22Rv1 (cell line): Measurements from ENCODE around the gene DMWD.

Source experiments
- H3K27ac ChIP-seq: fragments of 450-650 bp; 2 replicates; pipeline ENCODE4 v1.5.1; 2017
- CTCF ChIP-seq: fragments of 450-650 bp; IDR thresholded peaks from 2 replicates; pipeline ENCODE4 v1.5.1; 2017; ENCODE audit warnings: mild to moderate bottlenecking
- ZFX ChIP-seq: fragments of 450-650 bp; IDR thresholded peaks from 2 replicates; pipeline ENCODE4 v1.6.1; 2017; ENCODE audit warnings: antibody characterized with exemption, borderline replicate concordance

The DMWD gene

DNA sequence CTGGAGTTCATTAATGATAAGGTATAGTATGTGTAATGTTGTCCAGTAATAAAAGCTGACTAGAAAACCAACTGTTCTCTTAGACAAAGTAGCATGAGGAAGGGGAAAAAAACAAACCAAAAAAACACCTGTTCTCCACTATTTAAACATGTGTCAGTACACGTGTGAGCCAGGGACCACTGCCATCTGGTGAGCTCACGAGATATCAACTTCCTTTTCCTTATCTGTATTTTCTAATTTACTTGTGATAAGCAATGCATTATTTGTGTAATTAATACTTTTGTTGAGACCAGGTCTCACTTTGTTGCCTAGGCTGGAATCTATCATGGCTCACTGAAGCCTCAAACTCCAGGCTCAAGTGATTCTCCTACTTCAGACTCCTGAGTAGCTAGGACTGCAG, 19.3 kb downstream of the DMWD start:
- H3K27ac ChIP-seq, result peak overlapping the region; percentile 96; the same call in 1 of the 2 replicates
- TF ChIP-seq ZFX (no peak), CTCF (no peak)

DNA sequence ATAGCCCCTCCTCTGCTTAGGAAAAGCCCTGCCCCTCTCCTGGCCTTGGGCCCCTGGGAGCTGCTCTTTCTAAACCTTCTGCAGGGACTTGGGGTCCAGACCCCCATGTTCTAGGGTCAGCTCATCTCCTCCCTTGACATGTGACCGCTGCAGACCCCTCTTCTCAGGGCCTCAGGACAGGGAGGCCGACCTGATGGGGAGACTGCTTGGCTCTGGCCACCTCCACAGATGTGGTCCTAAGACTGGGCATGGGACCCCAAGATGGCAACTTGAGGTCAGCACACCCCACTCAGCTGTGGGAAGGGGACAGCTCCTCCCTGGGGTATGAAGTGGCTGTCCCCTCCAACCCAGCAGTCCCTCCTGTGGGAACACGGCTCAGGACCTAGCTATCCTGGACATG, 19.7 kb downstream of the DMWD start:
- H3K27ac ChIP-seq, result peak overlapping the region; percentile 96
- no peak for TF ChIP-seq CTCF
- TF ChIP-seq ZFX, result no peak

DNA sequence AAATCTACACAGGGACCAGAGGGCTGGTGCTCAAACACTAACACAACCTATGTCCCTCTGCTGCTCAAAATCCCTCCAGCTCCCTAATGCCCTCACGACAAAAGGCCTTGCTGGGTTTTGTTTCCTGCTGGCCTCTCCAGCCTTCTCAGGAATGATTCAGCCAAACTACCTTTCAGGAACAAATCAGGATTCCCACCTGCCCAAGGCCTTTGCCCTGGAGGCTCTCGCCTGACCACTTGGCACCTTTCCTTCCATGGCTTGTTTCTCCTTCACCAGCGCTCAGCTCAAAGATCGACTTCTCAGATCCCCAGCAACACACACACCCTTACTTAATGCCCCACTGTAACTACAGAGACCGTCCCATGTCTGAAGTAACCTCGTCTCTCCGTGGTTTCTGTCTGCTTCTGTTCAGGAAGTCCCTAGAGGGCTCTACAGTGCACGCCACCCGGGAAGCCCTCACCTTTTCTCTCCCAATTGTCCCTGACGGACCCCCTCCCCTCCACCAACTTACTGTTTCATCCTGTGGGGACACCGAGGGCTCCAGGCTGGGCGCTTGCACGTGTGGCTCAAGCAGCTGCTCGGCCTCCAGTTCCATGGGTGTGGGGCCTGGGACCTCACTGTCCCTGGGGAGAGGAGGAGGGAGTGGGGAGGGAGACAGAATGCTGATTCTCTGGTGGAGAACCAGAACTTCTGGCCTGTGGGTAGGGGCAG, 20.4 kb downstream of the DMWD start:
- TF ChIP-seq CTCF, result no peak
- TF ChIP-seq ZFX, result no peak
- H3K27ac ChIP-seq, result peak overlapping the region; percentile 96

DNA sequence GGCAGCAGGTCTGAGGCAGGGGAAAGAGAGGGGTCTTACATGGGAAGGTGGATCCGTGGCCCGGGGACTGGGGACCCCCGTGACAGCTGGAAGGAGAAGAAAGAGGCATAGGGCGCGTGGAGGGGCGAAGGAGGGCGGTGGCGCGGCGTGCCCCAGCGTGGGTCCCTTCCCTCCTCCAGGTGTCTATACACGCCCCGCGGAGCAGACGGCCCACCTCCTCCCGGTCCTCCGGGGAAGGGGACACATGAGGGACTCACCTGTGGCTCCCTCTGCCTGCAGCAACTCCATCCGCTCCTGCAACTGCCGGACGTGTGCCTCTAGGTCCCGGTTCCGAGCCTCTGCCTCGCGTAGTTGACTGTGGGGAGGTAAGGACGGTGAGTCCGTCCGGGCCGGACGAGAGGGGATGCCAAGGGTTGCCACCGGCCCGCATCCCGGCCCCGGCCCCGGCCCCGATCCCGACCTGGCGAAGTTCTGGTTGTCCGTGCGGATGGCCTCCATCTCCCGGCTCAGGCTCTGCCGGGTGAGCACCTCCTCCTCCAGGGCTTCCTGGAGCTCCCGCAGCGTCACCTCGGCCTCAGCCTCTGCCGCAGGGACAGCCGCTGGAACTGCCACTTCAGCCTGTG, 21.2 kb downstream of the DMWD start:
- TF ChIP-seq ZFX (no peak), CTCF (no peak)
- peak overlapping the region; percentile 96 for H3K27ac ChIP-seq

DNA sequence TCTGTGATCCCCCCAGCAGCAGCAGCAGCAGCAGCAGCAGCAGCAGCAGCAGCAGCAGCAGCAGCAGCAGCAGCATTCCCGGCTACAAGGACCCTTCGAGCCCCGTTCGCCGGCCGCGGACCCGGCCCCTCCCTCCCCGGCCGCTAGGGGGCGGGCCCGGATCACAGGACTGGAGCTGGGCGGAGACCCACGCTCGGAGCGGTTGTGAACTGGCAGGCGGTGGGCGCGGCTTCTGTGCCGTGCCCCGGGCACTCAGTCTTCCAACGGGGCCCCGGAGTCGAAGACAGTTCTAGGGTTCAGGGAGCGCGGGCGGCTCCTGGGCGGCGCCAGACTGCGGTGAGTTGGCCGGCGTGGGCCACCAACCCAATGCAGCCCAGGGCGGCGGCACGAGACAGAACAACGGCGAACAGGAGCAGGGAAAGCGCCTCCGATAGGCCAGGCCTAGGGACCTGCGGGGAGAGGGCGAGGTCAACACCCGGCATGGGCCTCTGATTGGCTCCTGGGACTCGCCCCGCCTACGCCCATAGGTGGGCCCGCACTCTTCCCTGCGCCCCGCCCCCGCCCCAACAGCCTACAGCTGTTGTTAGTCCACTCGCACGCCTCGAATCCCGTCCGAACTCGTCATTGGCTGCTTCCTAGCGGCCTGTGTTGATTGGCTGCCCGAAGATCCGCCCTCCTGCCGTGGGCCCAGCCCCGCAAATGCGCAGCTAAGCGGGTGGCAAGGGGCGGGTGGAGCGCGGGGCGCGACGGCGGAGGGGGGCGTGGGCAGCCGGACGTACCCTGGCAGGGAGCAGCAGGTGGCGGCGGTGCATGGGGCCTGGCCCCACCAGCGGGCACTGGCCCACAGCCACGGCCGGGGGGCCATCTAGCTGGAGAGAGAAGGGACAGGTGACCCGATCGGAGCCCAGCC, 22.2 kb downstream of the DMWD start:
- TF ChIP-seq CTCF (peak; percentile 92), ZFX (no peak)
- H3K27ac ChIP-seq, result peak overlapping the region; percentile 96

DNA sequence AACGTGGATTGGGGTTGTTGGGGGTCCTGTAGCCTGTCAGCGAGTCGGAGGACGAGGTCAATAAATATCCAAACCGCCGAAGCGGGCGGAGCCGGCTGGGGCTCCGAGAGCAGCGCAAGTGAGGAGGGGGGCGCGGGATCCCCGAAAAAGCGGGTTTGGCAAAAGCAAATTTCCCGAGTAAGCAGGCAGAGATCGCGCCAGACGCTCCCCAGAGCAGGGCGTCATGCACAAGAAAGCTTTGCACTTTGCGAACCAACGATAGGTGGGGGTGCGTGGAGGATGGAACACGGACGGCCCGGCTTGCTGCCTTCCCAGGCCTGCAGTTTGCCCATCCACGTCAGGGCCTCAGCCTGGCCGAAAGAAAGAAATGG, 22.8 kb downstream of the DMWD start:
- TF ChIP-seq ZFX, result no peak
- TF ChIP-seq CTCF, result no peak
- H3K27ac ChIP-seq, result peak overlapping the region; percentile 96
